ENCODE data around the gene SPSB1. TPM values are rescaled to one million over a fixed set of nuclear protein-coding genes. Genes with fewer than 3 reads are reported as not detected.

Gene SPSB1
- total RNA-seq, 4 donors from 2014 or later, result 40.0 to 82.1 (median 52.6) TPM

- Histone ChIP-seq H3K36me3 (peaks cover 0 to under 1% (median 0%) of the 10 kb centered on the region in 4 donors), H3K4me3 (no peak overlapping the region), H3K27me3 (no peaks in the 10 kb centered on the region), H3K4me1 (peaks cover 0 to 19% (median 6%) of the 10 kb centered on the region in 4 donors), H3K9me3 (no peaks in the 10 kb centered on the region), H3K27ac (peak overlapping the region in 3 of 4 donors; percentile 14 to 25 (median 16))
- intact Hi-C loops (cut with DNase I; ENCODE audit: low total_unique reads) (no loop called here), in situ Hi-C loops (cut with MboI; ENCODE audit: low pct_ligation_motif_present in 1 of 4, low pct_unique_long_range_greater_than_20kb in 1 of 4, low sequenced_read_pairs in 3 of 4) (no loop called here)
- TF ChIP-seq POLR2AphosphoS5 (IDR thresholded peaks at IDR 0.05), result no peak
- TF ChIP-seq EP300 (IDR thresholded peaks at IDR 0.05; ENCODE audit: low read depth), result no peak
- TF ChIP-seq, protein P1, sequence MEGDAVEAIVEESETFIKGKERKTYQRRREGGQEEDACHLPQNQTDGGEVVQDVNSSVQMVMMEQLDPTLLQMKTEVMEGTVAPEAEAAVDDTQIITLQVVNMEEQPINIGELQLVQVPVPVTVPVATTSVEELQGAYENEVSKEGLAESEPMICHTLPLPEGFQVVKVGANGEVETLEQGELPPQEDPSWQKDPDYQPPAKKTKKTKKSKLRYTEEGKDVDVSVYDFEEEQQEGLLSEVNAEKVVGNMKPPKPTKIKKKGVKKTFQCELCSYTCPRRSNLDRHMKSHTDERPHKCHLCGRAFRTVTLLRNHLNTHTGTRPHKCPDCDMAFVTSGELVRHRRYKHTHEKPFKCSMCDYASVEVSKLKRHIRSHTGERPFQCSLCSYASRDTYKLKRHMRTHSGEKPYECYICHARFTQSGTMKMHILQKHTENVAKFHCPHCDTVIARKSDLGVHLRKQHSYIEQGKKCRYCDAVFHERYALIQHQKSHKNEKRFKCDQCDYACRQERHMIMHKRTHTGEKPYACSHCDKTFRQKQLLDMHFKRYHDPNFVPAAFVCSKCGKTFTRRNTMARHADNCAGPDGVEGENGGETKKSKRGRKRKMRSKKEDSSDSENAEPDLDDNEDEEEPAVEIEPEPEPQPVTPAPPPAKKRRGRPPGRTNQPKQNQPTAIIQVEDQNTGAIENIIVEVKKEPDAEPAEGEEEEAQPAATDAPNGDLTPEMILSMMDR (IDR thresholded peaks at IDR 0.05), result no peak
- no peak for TF ChIP-seq POLR2A (IDR thresholded peaks at IDR 0.05)
- WGBS, 2 donors (ENCODE audit: low coverage in 1 of 2), result 74% methylated on average over 12 of the region's 12 CpGs; no CpG with 5 or more reads in 1 of the 2 donors
- DNase-seq, result no peak
Observed at GRCh38 chr1:9362488-9362887, 69.8 kb downstream of the SPSB1 start.

DNA sequence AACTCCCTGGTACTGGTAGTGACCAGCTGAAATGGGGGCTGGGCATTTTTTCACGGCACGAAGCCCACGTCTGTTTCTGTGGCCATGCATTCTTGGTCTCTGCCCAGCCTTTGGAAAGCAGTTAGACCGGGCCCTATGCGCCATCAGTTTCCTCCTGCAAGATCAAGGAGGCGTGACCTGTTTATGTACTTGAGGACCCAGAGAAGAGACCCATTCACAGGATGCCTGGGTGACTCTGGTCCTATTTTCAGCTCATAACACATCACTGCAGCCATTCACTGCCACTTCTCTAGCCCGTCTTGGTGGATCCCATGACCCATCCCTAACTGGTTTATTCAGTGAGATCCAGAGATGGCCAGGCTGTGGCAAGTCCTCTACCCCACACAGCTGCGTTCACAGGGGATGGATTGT is 70.4 kb downstream of the SPSB1 start:
- H3K27ac ChIP-seq, result peak overlapping the region in 1 of 4 donors; percentile 16
- H3K4me3 ChIP-seq, result no peak overlapping the region
- intact Hi-C loops (cut with DNase I; ENCODE audit: low total_unique reads) (no loop called here), in situ Hi-C loops (cut with MboI; ENCODE audit: low pct_ligation_motif_present in 1 of 4, low pct_unique_long_range_greater_than_20kb in 1 of 4, low sequenced_read_pairs in 3 of 4) (no loop called here)
- DNase-seq, result no peak
- H3K4me1 ChIP-seq, result peaks cover 0 to 19% (median 6%) of the 10 kb centered on the region in 4 donors
- TF ChIP-seq POLR2AphosphoS5 (IDR thresholded peaks at IDR 0.05) (no peak), POLR2A (IDR thresholded peaks at IDR 0.05) (no peak), EP300 (IDR thresholded peaks at IDR 0.05; ENCODE audit: low read depth) (no peak)
- TF ChIP-seq, protein P1 (IDR thresholded peaks at IDR 0.05), result no peak
- H3K27me3 ChIP-seq, result no peaks in the 10 kb centered on the region
- no peaks in the 10 kb centered on the region for H3K9me3 ChIP-seq
- WGBS, 2 donors (ENCODE audit: low coverage in 1 of 2), result 55 to 82% methylated on average over 2 to 8 of the region's 8 CpGs
- peaks cover 0 to 6% (median 0%) of the 10 kb centered on the region in 4 donors for H3K36me3 ChIP-seq

- Histone ChIP-seq H3K27ac (peak overlapping the region in 1 of 4 donors; percentile 19), H3K4me3 (no peak overlapping the region), H3K27me3 (no peaks in the 10 kb centered on the region), H3K9me3 (no peaks in the 10 kb centered on the region), H3K4me1 (peaks cover 9 to 26% (median 10%) of the 10 kb centered on the region in 4 donors), H3K36me3 (peaks cover 0 to 6% (median 0%) of the 10 kb centered on the region in 4 donors)
- intact Hi-C loops (cut with DNase I; ENCODE audit: low total_unique reads) (no loop called here), in situ Hi-C loops (cut with MboI; ENCODE audit: low pct_ligation_motif_present in 1 of 4, low pct_unique_long_range_greater_than_20kb in 1 of 4, low sequenced_read_pairs in 3 of 4) (no loop called here)
- no peak for DNase-seq
- 78 to 100% methylated on average over 4 to 8 of the region's 8 CpGs for WGBS, 2 donors (ENCODE audit: low coverage in 1 of 2)
- TF ChIP-seq, protein P1 (IDR thresholded peaks at IDR 0.05), result no peak
- TF ChIP-seq POLR2A (IDR thresholded peaks at IDR 0.05) (no peak), EP300 (IDR thresholded peaks at IDR 0.05; ENCODE audit: low read depth) (no peak), POLR2AphosphoS5 (IDR thresholded peaks at IDR 0.05) (no peak)
Observed at GRCh38 chr1:9366298-9366697, 73.6 kb downstream of the SPSB1 start.

GRCh38 chr1:9366943-9367780 is 74.5 kb downstream of the SPSB1 start:
- Histone ChIP-seq H3K4me1 (peaks cover 8 to 29% (median 16%) of the 10 kb centered on the region in 4 donors), H3K27me3 (no peaks in the 10 kb centered on the region), H3K27ac (no peak overlapping the region), H3K36me3 (peaks cover 0 to 6% (median 0%) of the 10 kb centered on the region in 4 donors), H3K9me3 (no peaks in the 10 kb centered on the region), H3K4me3 (no peak overlapping the region)
- WGBS, 2 donors (ENCODE audit: low coverage in 1 of 2), result 95 to 97% methylated on average over 7 to 32 of the region's 34 CpGs
- in situ Hi-C loops (cut with MboI; ENCODE audit: low pct_ligation_motif_present in 1 of 4, low pct_unique_long_range_greater_than_20kb in 1 of 4, low sequenced_read_pairs in 3 of 4) (no loop called here), intact Hi-C loops (cut with DNase I; ENCODE audit: low total_unique reads) (no loop called here)
- TF ChIP-seq EP300 (IDR thresholded peaks at IDR 0.05; ENCODE audit: low read depth) (no peak), POLR2A (IDR thresholded peaks at IDR 0.05) (no peak), POLR2AphosphoS5 (IDR thresholded peaks at IDR 0.05) (no peak)
- TF ChIP-seq, protein P1 (IDR thresholded peaks at IDR 0.05), result no peak
- no peak for DNase-seq
